Natural killer cell treated with Interleukin-12 subunit alpha and Interleukin-12 subunit beta and Interleukin-15 and Interleukin-18, amount 100 ng/mL, for 72 hours (primary cell): ENCODE results near the gene ZMYM4. TPM values are rescaled to one million over a fixed set of nuclear protein-coding genes. Genes with fewer than 3 reads are reported as not detected.
A peak's percentile ranks its signal among the peaks of the same experiment; 100 is the strongest.
"Not testable (repeated sequence)": the region's sequence is repeated elsewhere in the genome, so short reads cannot be mapped to it uniquely, and the experiment has no call there.

Experiments used
- ATAC-seq, 2 donors: fragments of 150-1000 bp; cut with Tn5 transposase in 1 of 2; sonication (Bioruptor Pico), chemical (Tn5 transposase) in 1 of 2; 2 replicates each; pipeline ENCODE4 v1.10.0; 2021
- DNase-seq: peaks from one replicate; pipeline ENCODE4 v3.0.0; 2022; ENCODE audit warnings: low spot score
- H3K27ac Mint-ChIP-seq, 2 donors: 1 replicate in 1 of 2; 2 replicates in 1 of 2; pipeline ENCODE4 v1.8.0; 2022; ENCODE audit warnings: mixed read lengths in 2 of 2, mild to moderate bottlenecking in 1 of 2, moderate library complexity in 1 of 2
- H3K27me3 Mint-ChIP-seq, 2 donors: 1 replicate in 1 of 2; 2 replicates in 1 of 2; pipeline ENCODE4 v1.8.0; 2022; ENCODE audit warnings: mixed read lengths in 2 of 2
- H3K36me3 Mint-ChIP-seq: one replicate; pipeline ENCODE4 v1.8.0; 2022; ENCODE audit warnings: mixed read lengths
- H3K4me1 Mint-ChIP-seq, 2 donors: 1 replicate in 1 of 2; 2 replicates in 1 of 2; pipeline ENCODE4 v1.8.0; 2022; ENCODE audit warnings: low read depth in 2 of 2, mixed read lengths in 2 of 2, mild to moderate bottlenecking in 1 of 2
- H3K4me3 Mint-ChIP-seq: one replicate; pipeline ENCODE4 v1.8.0; 2022; ENCODE audit warnings: mixed read lengths
- H3K9me3 Mint-ChIP-seq: 2 replicates; pipeline ENCODE4 v1.8.0; 2022; ENCODE audit warnings: mixed read lengths
- total RNA-seq, 2 donors: library from RNA; stranded (reverse); gene quantifications; one replicate each; pipeline ENCODE4 v1.2.3, GENCODE V29; 2022

Gene ZMYM4
- total RNA-seq, 2 donors from 2014 or later: 36.8 to 41.5 TPM

GRCh38 chr1:35320937-35321336 is 52.4 kb downstream of the ZMYM4 start:
- Mint-ChIP-seq H3K27ac (no peak overlapping the region), H3K9me3 (no peaks in the 10 kb centered on the region), H3K4me3 (no peak overlapping the region), H3K4me1 (peaks cover 0 to 15% of the 10 kb centered on the region in 2 donors), H3K36me3 (peaks cover 5% of the 10 kb centered on the region), H3K27me3 (no peaks in the 10 kb centered on the region)
- DNase-seq: no peak
- no peak for ATAC-seq

DNA sequence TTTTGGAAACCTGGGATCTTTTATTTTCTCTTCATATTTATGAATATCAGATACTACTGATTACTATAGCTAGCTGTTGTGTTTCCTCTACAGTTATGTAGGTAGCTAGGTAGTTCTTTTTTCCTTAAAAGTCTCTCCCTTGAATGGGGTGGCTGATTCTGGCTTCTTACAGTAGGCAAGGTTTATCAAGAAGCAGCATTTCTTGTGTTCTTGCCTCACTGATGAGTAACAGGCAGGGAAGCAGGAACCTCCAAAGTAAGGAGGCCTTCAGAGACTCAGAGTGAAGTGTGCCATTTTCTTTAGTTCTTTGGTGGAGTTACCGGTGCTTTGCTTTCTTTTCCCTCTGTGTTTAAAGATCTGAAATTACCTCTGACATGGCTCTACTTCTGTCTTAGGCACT is 56.0 kb downstream of the ZMYM4 start:
- no peaks in the 10 kb centered on the region for H3K9me3 Mint-ChIP-seq
- no peaks in the 10 kb centered on the region for H3K27me3 Mint-ChIP-seq
- H3K4me1 Mint-ChIP-seq: peaks cover 0 to 9% of the 10 kb centered on the region in 2 donors
- ATAC-seq: no peak
- DNase-seq: no peak
- no peaks in the 10 kb centered on the region for H3K36me3 Mint-ChIP-seq
- H3K27ac Mint-ChIP-seq: no peak overlapping the region
- H3K4me3 Mint-ChIP-seq: no peak overlapping the region

- Mint-ChIP-seq H3K27me3 (no peaks in the 10 kb centered on the region), H3K9me3 (no peaks in the 10 kb centered on the region), H3K36me3 (no peaks in the 10 kb centered on the region), H3K4me1 (peaks cover 5% of the 10 kb centered on the region in 2 donors), H3K27ac (no peak overlapping the region), H3K4me3 (no peak overlapping the region)
- no peak for DNase-seq
- no peak for ATAC-seq
Measured at GRCh38 chr1:35326246-35326866, 57.8 kb downstream of the ZMYM4 start.

DNA sequence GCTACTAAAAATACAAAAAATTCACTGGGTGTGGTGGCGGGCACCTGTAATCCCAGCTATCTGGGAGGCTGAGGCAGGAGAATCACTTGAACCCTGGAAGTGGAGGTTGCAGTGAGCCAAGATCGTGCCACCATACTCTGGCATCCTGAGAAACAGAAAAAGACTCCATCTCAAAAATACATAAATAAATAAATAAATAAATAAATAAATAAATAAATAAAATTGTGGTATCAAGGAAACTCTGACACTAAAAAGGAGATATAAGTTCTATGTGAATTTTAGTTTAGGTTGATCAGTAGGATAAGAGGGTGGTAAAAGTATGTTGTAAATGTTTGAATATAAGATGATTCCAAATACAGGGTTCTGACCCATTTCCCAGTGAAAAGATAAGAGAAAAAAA is 63.1 kb downstream of the ZMYM4 start:
- not testable (repeated sequence) for H3K36me3 Mint-ChIP-seq, H3K4me3 Mint-ChIP-seq, H3K4me1 Mint-ChIP-seq, H3K27ac Mint-ChIP-seq, H3K9me3 Mint-ChIP-seq, DNase-seq, H3K27me3 Mint-ChIP-seq, ATAC-seq

DNA sequence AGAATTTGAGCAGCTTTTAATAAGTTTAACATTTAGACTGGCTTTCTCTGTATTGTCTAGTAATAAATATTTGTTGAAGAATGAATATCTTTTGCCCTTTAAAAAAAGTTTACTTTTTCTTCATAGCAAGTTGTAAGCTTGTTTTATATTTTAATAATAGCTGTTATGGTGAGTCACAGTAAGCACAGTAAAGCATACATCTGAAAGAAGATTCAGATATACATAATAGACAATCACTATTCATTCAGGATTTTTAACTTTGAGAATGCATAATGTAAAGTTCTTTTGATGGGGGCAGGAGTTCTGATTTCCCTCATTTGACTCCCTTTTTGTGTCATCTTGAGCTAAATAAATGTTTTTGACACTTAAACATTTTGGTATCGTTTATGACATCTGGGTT is 66.0 kb downstream of the ZMYM4 start:
- Mint-ChIP-seq H3K27me3 (no peaks in the 10 kb centered on the region), H3K27ac (no peak overlapping the region)
- no peak for ATAC-seq

GRCh38 chr1:35340519-35340918 is 72.0 kb downstream of the ZMYM4 start:
- Mint-ChIP-seq H3K27me3 (no peaks in the 10 kb centered on the region), H3K36me3 (no peaks in the 10 kb centered on the region), H3K27ac (no peak overlapping the region), H3K4me3 (no peak overlapping the region), H3K4me1 (peaks cover under 1 to 8% of the 10 kb centered on the region in 2 donors), H3K9me3 (no peaks in the 10 kb centered on the region)
- ATAC-seq (no peak), DNase-seq (no peak)

More for the DNA sequence above, 66.0 kb downstream of the ZMYM4 start:
- H3K4me1 Mint-ChIP-seq: peaks cover 2 to 5% of the 10 kb centered on the region in 2 donors
- H3K4me3 Mint-ChIP-seq: no peak overlapping the region
- H3K36me3 Mint-ChIP-seq: no peaks in the 10 kb centered on the region
- no peak for DNase-seq
- no peaks in the 10 kb centered on the region for H3K9me3 Mint-ChIP-seq

DNA sequence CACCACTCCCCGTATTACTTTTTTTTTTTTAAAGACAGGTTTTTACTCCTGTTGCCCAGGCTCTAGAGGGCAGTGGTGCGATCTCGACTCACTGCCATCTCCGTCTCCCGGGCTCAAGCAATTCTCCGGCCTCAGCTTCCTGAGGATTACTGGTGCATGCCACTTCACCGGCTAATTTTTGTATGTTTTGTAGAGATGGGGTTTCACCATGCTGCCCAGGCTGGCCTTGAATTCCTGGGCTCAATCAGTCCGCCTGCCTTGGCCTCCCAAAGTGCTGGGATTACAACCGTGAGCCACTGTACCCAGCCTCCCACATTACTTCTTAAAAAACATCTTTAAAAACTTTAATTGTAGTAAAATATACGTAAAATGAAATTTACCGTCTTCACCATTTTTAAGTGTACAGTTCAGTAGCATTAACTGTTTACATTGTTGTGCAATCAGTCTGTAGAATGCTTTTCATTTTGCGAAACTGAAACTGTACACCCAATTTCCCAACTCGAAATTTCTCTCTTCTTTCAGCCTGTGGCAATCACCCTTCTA is 77.0 kb downstream of the ZMYM4 start:
- peak in 1 of 2 donors; percentile 44 for ATAC-seq
- no peaks in the 10 kb centered on the region for H3K36me3 Mint-ChIP-seq

DNA sequence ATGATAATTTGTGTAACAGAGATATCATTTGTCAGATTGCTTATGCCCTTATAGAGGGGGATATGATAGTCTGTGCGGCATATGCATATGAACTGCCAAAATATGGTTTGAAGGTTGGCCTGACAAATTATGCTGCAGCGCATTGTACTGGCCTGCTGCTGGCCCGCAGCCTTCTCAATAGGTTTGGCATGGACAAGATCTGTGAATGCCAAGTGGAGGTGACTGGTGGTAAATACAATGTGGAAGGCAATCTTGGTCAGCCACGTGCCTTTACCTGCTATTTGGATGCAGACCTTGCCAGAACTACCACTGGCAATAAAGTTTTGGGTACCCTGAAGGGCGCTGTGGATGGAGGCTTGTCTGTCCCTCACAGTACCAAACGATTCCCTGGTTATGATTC is 82.4 kb downstream of the ZMYM4 start:
- ATAC-seq (no peak), DNase-seq (no peak)
- no peaks in the 10 kb centered on the region for H3K27me3 Mint-ChIP-seq
- H3K27ac Mint-ChIP-seq: no peak overlapping the region
- no peaks in the 10 kb centered on the region for H3K36me3 Mint-ChIP-seq
- H3K4me3 Mint-ChIP-seq: no peak overlapping the region
- H3K4me1 Mint-ChIP-seq: peaks cover 5 to 15% of the 10 kb centered on the region in 2 donors
- no peaks in the 10 kb centered on the region for H3K9me3 Mint-ChIP-seq

More for the DNA sequence above, 77.0 kb downstream of the ZMYM4 start:
- peaks cover 6 to 12% of the 10 kb centered on the region in 2 donors for H3K4me1 Mint-ChIP-seq
- no peaks in the 10 kb centered on the region for H3K9me3 Mint-ChIP-seq
- no peak overlapping the region for H3K4me3 Mint-ChIP-seq
- DNase-seq: no peak
- H3K27me3 Mint-ChIP-seq: no peaks in the 10 kb centered on the region
- H3K27ac Mint-ChIP-seq: peak overlapping the region in 1 of 2 donors; percentile 19

GRCh38 chr1:35359995-35360394 is 91.5 kb downstream of the ZMYM4 start:
- Mint-ChIP-seq H3K27me3 (no peaks in the 10 kb centered on the region), H3K36me3 (peaks cover 12% of the 10 kb centered on the region), H3K9me3 (no peaks in the 10 kb centered on the region), H3K4me3 (no peak overlapping the region), H3K27ac (no peak overlapping the region), H3K4me1 (peaks cover 9 to 15% of the 10 kb centered on the region in 2 donors)
- ATAC-seq: no peak
- DNase-seq: no peak

- Mint-ChIP-seq H3K27me3 (no peaks in the 10 kb centered on the region), H3K4me1 (peaks cover 9 to 16% of the 10 kb centered on the region in 2 donors), H3K36me3 (peaks cover 12% of the 10 kb centered on the region), H3K4me3 (no peak overlapping the region), H3K27ac (no peak overlapping the region), H3K9me3 (no peaks in the 10 kb centered on the region)
- no peak for ATAC-seq
- DNase-seq: no peak
Measured at GRCh38 chr1:35361638-35362037, 93.1 kb downstream of the ZMYM4 start.

GRCh38 chr1:35364741-35365140 is 96.2 kb downstream of the ZMYM4 start:
- no peak for ATAC-seq
- no peak for DNase-seq
- H3K9me3 Mint-ChIP-seq: no peaks in the 10 kb centered on the region
- no peaks in the 10 kb centered on the region for H3K27me3 Mint-ChIP-seq
- peaks cover 7 to 16% of the 10 kb centered on the region in 2 donors for H3K4me1 Mint-ChIP-seq
- no peak overlapping the region for H3K27ac Mint-ChIP-seq
- peaks cover 12% of the 10 kb centered on the region for H3K36me3 Mint-ChIP-seq
- H3K4me3 Mint-ChIP-seq: no peak overlapping the region

- H3K27ac Mint-ChIP-seq: no peak overlapping the region
- ATAC-seq (no peak), DNase-seq (no peak)
- no peaks in the 10 kb centered on the region for H3K27me3 Mint-ChIP-seq
- peaks cover 4 to 16% of the 10 kb centered on the region in 2 donors for H3K4me1 Mint-ChIP-seq
- H3K36me3 Mint-ChIP-seq: no peaks in the 10 kb centered on the region
- no peak overlapping the region for H3K4me3 Mint-ChIP-seq
- H3K9me3 Mint-ChIP-seq: no peaks in the 10 kb centered on the region
Measured at GRCh38 chr1:35367914-35368313, 99.4 kb downstream of the ZMYM4 start.

GRCh38 chr1:35369922-35370671 is 101.6 kb downstream of the ZMYM4 start:
- no peaks in the 10 kb centered on the region for H3K36me3 Mint-ChIP-seq
- no peak overlapping the region for H3K4me3 Mint-ChIP-seq
- ATAC-seq: no peak
- H3K4me1 Mint-ChIP-seq: peaks cover 0 to under 1% of the 10 kb centered on the region in 2 donors
- no peaks in the 10 kb centered on the region for H3K9me3 Mint-ChIP-seq
- no peak overlapping the region for H3K27ac Mint-ChIP-seq
- no peak for DNase-seq
- H3K27me3 Mint-ChIP-seq: no peaks in the 10 kb centered on the region

- H3K36me3 Mint-ChIP-seq: no peaks in the 10 kb centered on the region
- no peak overlapping the region for H3K4me3 Mint-ChIP-seq
- DNase-seq (no peak), ATAC-seq (no peak)
- no peaks in the 10 kb centered on the region for H3K4me1 Mint-ChIP-seq
- H3K27me3 Mint-ChIP-seq: no peaks in the 10 kb centered on the region
- H3K9me3 Mint-ChIP-seq: no peaks in the 10 kb centered on the region
- H3K27ac Mint-ChIP-seq: no peak overlapping the region
Measured at GRCh38 chr1:35371506-35371905, 103.0 kb downstream of the ZMYM4 start.
